HG03342 (cell line): ENCODE results near the gene SV2B.

Experiments
- ATAC-seq: cut with Tn5 transposase; IDR thresholded peaks from one replicate; pipeline ENCODE4 v1.9.1; 2021; ENCODE audit warnings: mild to moderate bottlenecking, moderate library complexity; ENCODE audit not compliant: unreplicated experiment

SV2B gene

GRCh38 chr15:91184441-91184840 lies 84.4 kb downstream of the SV2B start:
- ATAC-seq: no peak

- ATAC-seq: no peak
These were observed 87.0 kb downstream of the SV2B start for GRCh38 chr15:91186904-91187656.

- no peak for ATAC-seq
These were observed 92.2 kb downstream of the SV2B start for GRCh38 chr15:91192285-91192684.

GRCh38 chr15:91192690-91193377 lies 92.8 kb downstream of the SV2B start:
- no peak for ATAC-seq

GRCh38 chr15:91193378-91193720 lies 93.3 kb downstream of the SV2B start:
- ATAC-seq: no peak

GRCh38 chr15:91196127-91196526 lies 96.1 kb downstream of the SV2B start:
- ATAC-seq: no peak

GRCh38 chr15:91196768-91197167 lies 96.7 kb downstream of the SV2B start:
- no peak for ATAC-seq

GRCh38 chr15:91199511-91199910 lies 99.5 kb downstream of the SV2B start:
- no peak for ATAC-seq

- no peak for ATAC-seq
These were observed 100.2 kb downstream of the SV2B start for GRCh38 chr15:91200101-91200754.

GRCh38 chr15:91202510-91203102 lies 102.5 kb downstream of the SV2B start:
- no peak for ATAC-seq

- no peak for ATAC-seq
These were observed 103.7 kb downstream of the SV2B start for GRCh38 chr15:91203619-91204203.

- no peak for ATAC-seq
These were observed 108.3 kb downstream of the SV2B start for GRCh38 chr15:91208371-91208770.

GRCh38 chr15:91209318-91209717 lies 109.3 kb downstream of the SV2B start:
- ATAC-seq: no peak

GRCh38 chr15:91209726-91210125 lies 109.7 kb downstream of the SV2B start:
- no peak for ATAC-seq

GRCh38 chr15:91214675-91215590 lies 114.9 kb downstream of the SV2B start:
- ATAC-seq: no peak

GRCh38 chr15:91216000-91216399 lies 115.9 kb downstream of the SV2B start:
- ATAC-seq: no peak

GRCh38 chr15:91219206-91219605 lies 119.1 kb downstream of the SV2B start:
- no peak for ATAC-seq

- ATAC-seq: no peak
These were observed 122.0 kb downstream of the SV2B start for GRCh38 chr15:91222052-91222451.

- ATAC-seq: no peak
These were observed 123.8 kb downstream of the SV2B start for GRCh38 chr15:91223863-91224262.

GRCh38 chr15:91224755-91225380 lies 124.8 kb downstream of the SV2B start:
- ATAC-seq: no peak
